ENCODE data around the gene OLFM2.

OLFM2 gene

GRCh38 chr19:9883231-9883758, 53.0 kb downstream of the OLFM2 start:
- peak overlapping the region; percentile 77 for H3K27ac ChIP-seq
- H3K79me2 ChIP-seq, result no peaks in the 10 kb centered on the region
- H3K9me3 ChIP-seq (ENCODE audit: control insufficient read depth, low read length), result no peaks in the 10 kb centered on the region
- H3K4me1 ChIP-seq, result peaks cover 12% of the 10 kb centered on the region
- no peaks in the 10 kb centered on the region for H3K36me3 ChIP-seq (ENCODE audit: control insufficient read depth, insufficient read depth, low read length)
- no peak overlapping the region for H3K9ac ChIP-seq
- H3K4me2 ChIP-seq (ENCODE audit: low read length), result peak overlapping the region; percentile 68
- peak overlapping the region; percentile 67 for H2AFZ ChIP-seq
- no peak overlapping the region for H3K4me3 ChIP-seq (ENCODE audit: low read depth, low read length)
- TF ChIP-seq, protein P1, sequence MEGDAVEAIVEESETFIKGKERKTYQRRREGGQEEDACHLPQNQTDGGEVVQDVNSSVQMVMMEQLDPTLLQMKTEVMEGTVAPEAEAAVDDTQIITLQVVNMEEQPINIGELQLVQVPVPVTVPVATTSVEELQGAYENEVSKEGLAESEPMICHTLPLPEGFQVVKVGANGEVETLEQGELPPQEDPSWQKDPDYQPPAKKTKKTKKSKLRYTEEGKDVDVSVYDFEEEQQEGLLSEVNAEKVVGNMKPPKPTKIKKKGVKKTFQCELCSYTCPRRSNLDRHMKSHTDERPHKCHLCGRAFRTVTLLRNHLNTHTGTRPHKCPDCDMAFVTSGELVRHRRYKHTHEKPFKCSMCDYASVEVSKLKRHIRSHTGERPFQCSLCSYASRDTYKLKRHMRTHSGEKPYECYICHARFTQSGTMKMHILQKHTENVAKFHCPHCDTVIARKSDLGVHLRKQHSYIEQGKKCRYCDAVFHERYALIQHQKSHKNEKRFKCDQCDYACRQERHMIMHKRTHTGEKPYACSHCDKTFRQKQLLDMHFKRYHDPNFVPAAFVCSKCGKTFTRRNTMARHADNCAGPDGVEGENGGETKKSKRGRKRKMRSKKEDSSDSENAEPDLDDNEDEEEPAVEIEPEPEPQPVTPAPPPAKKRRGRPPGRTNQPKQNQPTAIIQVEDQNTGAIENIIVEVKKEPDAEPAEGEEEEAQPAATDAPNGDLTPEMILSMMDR (IDR thresholded peaks at IDR 0.05), result no peak
- no peaks in the 10 kb centered on the region for H3K27me3 ChIP-seq (ENCODE audit: control insufficient read depth, insufficient read depth, low read length)

GRCh38 chr19:9881720-9882119, 54.6 kb downstream of the OLFM2 start:
- TF ChIP-seq, protein P1 (IDR thresholded peaks at IDR 0.05), result no peak
- no peaks in the 10 kb centered on the region for H3K79me2 ChIP-seq
- H3K36me3 ChIP-seq (ENCODE audit: control insufficient read depth, insufficient read depth, low read length), result no peaks in the 10 kb centered on the region
- no peaks in the 10 kb centered on the region for H3K9me3 ChIP-seq (ENCODE audit: control insufficient read depth, low read length)
- no peak overlapping the region for H3K9ac ChIP-seq
- peaks cover 12% of the 10 kb centered on the region for H3K4me1 ChIP-seq
- no peak overlapping the region for H3K27ac ChIP-seq
- no peak overlapping the region for H3K4me3 ChIP-seq (ENCODE audit: low read depth, low read length)
- no peak overlapping the region for H3K4me2 ChIP-seq (ENCODE audit: low read length)
- no peak overlapping the region for H2AFZ ChIP-seq
- no peaks in the 10 kb centered on the region for H3K27me3 ChIP-seq (ENCODE audit: control insufficient read depth, insufficient read depth, low read length)

DNA sequence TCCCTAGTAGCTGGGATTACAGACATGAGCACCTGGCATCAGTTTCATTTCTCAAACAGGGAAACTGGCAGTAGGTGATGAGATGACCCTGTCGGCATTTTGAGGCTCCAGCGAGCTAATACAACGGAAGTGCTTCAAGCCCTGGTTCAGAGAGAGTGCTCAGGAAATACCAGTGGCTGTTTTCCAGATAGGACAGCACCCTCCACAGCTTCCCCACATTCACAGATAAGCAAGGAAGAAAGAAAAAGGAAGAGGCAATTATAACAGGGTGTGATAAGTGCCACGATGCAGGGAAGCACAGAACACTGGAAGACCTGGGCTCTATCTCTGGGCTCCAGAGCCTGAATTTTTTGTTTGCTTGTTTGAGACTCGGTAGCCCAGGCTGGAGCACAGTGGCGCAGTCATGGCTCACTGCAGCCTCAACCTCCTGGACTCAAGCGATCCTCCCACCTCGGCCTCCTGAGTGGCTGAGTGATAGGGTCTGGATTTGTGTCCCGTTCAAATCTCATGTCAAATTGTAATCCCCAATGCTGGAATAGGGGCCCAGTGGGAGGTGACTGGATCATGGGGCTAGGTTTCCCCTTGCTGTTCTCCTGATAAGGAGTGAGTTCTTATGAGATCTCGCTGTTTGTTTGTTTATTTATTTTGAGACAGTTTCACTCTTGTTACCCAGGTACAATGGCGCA, 57.7 kb downstream of the OLFM2 start:
- H3K9me3 ChIP-seq (ENCODE audit: control insufficient read depth, low read length), result no peaks in the 10 kb centered on the region

GRCh38 chr19:9877780-9878510, 58.4 kb downstream of the OLFM2 start:
- Histone ChIP-seq H3K9ac (no peak overlapping the region), H3K27ac (no peak overlapping the region), H3K27me3 (ENCODE audit: control insufficient read depth, insufficient read depth, low read length) (no peaks in the 10 kb centered on the region), H3K9me3 (ENCODE audit: control insufficient read depth, low read length) (no peaks in the 10 kb centered on the region), H3K4me3 (ENCODE audit: low read depth, low read length) (no peak overlapping the region), H3K36me3 (ENCODE audit: control insufficient read depth, insufficient read depth, low read length) (no peaks in the 10 kb centered on the region), H3K79me2 (no peaks in the 10 kb centered on the region), H3K4me2 (ENCODE audit: low read length) (no peak overlapping the region), H2AFZ (no peak overlapping the region), H3K4me1 (peaks cover 3% of the 10 kb centered on the region)
- TF ChIP-seq, protein P1 (IDR thresholded peaks at IDR 0.05), result no peak

More for the DNA sequence above, 57.7 kb downstream of the OLFM2 start:
- TF ChIP-seq, protein P1 (IDR thresholded peaks at IDR 0.05), result no peak
- H3K4me2 ChIP-seq (ENCODE audit: low read length), result no peak overlapping the region
- H2AFZ ChIP-seq, result no peak overlapping the region
- no peak overlapping the region for H3K27ac ChIP-seq
- H3K79me2 ChIP-seq, result no peaks in the 10 kb centered on the region
- H3K4me1 ChIP-seq, result peaks cover 10% of the 10 kb centered on the region
- H3K4me3 ChIP-seq (ENCODE audit: low read depth, low read length), result no peak overlapping the region
- H3K9ac ChIP-seq, result no peak overlapping the region
- H3K36me3 ChIP-seq (ENCODE audit: control insufficient read depth, insufficient read depth, low read length), result no peaks in the 10 kb centered on the region
- no peaks in the 10 kb centered on the region for H3K27me3 ChIP-seq (ENCODE audit: control insufficient read depth, insufficient read depth, low read length)

All from parathyroid adenoma (tissue), 2 donors.